ENCODE data around the gene TBC1D14. TPM values are rescaled to one million over a fixed set of nuclear protein-coding genes. Genes with fewer than 3 reads are reported as not detected.

The TBC1D14 gene
- total and polyA plus RNA-seq, 2 of the 8 experiments (the other 6 are each of a cell fraction or from before 2014, with no cell fraction given) = 45.6 to 48.2 TPM

GRCh38 chr4:6926081-6926480, 16.5 kb downstream of the TBC1D14 start:
- Histone ChIP-seq H2BK5ac (ENCODE audit: low read depth, low read length) (no peak overlapping the region), H2AK5ac (ENCODE audit: low read depth, low read length) (no peak overlapping the region), H4K5ac (ENCODE audit: insufficient read length, low read depth, low read length) (no peak overlapping the region), H2BK120ac (replicated peaks; ENCODE audit: low read depth, low read length) (no peak overlapping the region), H3K4me2 (ENCODE audit: insufficient read depth in 1 of 2, low read depth in 2 of 2, low read length in 2 of 2) (no peak overlapping the region), H3K56ac (replicated peaks; ENCODE audit: insufficient read length, low read depth, low read length) (no peak overlapping the region), H3K79me2 (ENCODE audit: control insufficient read depth in 1 of 2, insufficient read depth in 2 of 2, low read length in 2 of 2) (peaks cover 0 to 54% of the 10 kb centered on the region in 2 experiments; a peak in 2 of 4 replicates), H4K8ac (ENCODE audit: extremely low read depth, insufficient read depth, low read length) (peak overlapping the region; percentile 1; the same call in 1 of the 2 replicates), H2AFZ (ENCODE audit: low read length) (no peak overlapping the region), H2BK12ac (ENCODE audit: low read depth, low read length) (no peak overlapping the region), H2BK20ac (ENCODE audit: low read length) (no peak overlapping the region), H3K9ac (replicated peaks in 1 of 4; ENCODE audit: extremely low read depth in 1 of 4, low read depth in 3 of 4, low read length in 3 of 4) (no peak overlapping the region), H3K4me1 (replicated peaks in 1 of 4; ENCODE audit: control insufficient read depth in 3 of 4, insufficient read depth in 4 of 4, low read length in 3 of 4) (peaks cover 0 to 9% (median 3%) of the 10 kb centered on the region in 4 experiments; a peak in 6 of 7 replicates), H4K20me1 (replicated peaks in 1 of 2; ENCODE audit: control insufficient read depth in 1 of 2, insufficient read depth in 2 of 2, low read length in 2 of 2) (peaks cover 3 to 24% of the 10 kb centered on the region in 2 experiments), H3K23me2 (ENCODE audit: low read depth, low read length) (no peaks in the 10 kb centered on the region), H3K9me3 (ENCODE audit: insufficient read depth in 2 of 2, low read depth in 1 of 2, low read length in 1 of 2) (no peaks in the 10 kb centered on the region), H3K23ac (ENCODE audit: insufficient read length) (no peak overlapping the region), H3K27ac (ENCODE audit: low read depth, low read length) (no peak overlapping the region), H3K18ac (ENCODE audit: extremely low read depth, low read length) (no peak overlapping the region), H3K4ac (replicated peaks; ENCODE audit: insufficient read length, low read depth, low read length) (no peak overlapping the region), H3K36me3 (ENCODE audit: control insufficient read depth in 2 of 4, insufficient read depth in 4 of 4, low read length in 3 of 4) (peaks cover 5 to 11% (median 8%) of the 10 kb centered on the region in 4 experiments; a peak in 7 of 8 replicates), H2BK15ac (ENCODE audit: low read length) (no peak overlapping the region), H4K91ac (replicated peaks; ENCODE audit: insufficient read length, low read length) (no peak overlapping the region), H3K27me3 (replicated peaks in 1 of 4; ENCODE audit: control insufficient read depth in 3 of 4, extremely low read depth in 1 of 4, insufficient read depth in 3 of 4, low read length in 3 of 4) (no peaks in the 10 kb centered on the region), H3K14ac (ENCODE audit: insufficient read length) (no peak overlapping the region), H3K79me1 (ENCODE audit: low read depth, low read length) (peaks cover 11% of the 10 kb centered on the region), H3K4me3 (ENCODE audit: extremely low read depth in 1 of 4, insufficient read depth in 2 of 4, low read depth in 3 of 4, low read length in 4 of 4) (no peak overlapping the region)
- FAIRE-seq (no peak), DNase-seq (ENCODE audit: low read depth in 1 of 2, low spot score in 2 of 2) (no peak)
- POLR2A ChIA-PET (ENCODE audit: partially characterized antibody) = interaction anchor here (1.4 kb wide), 1 partner anchor 14 kb away, joined by 3 read pairs; no protein-coding TSS in a partner anchor
- CTCF ChIA-PET (ENCODE audit: partially characterized antibody) = interaction anchor here (1.0 to 6.9 kb wide), 5 partner anchors 9 to 144 kb away, joined by 3 to 56 read pairs (median 11); partner anchors contain the start of gene TBC1D14
- WGBS, 2 experiments (ENCODE audit: extremely low coverage in 1 of 2, insufficient coverage in 1 of 2, insufficient read length in 1 of 2, insufficient replicate concordance in 2 of 2, low coverage in 1 of 2, low lambda C conversion rate in 2 of 2, missing lambda C conversion rate in 1 of 2) = 89% methylated on average over 19 of the region's 19 CpGs; no CpG with 5 or more reads in 1 of the 2 experiments
- no peak for TF ChIP-seq FOSL1 (IDR thresholded peaks at IDR 0.05; ENCODE audit: insufficient read depth, low read depth, low read length)
- TF ChIP-seq RNF2 (IDR thresholded peaks at IDR 0.05; ENCODE audit: borderline replicate concordance, low read depth, low read length, missing control alignments, poor library complexity, severe bottlenecking) = no peak
- TF ChIP-seq SP1 (IDR thresholded peaks at IDR 0.05; ENCODE audit: low read depth, low read length) = no peak
- TF ChIP-seq YY1 (IDR thresholded peaks at IDR 0.05; ENCODE audit: low read depth, low read length) = no peak
- TF ChIP-seq NRF1 (IDR thresholded peaks at IDR 0.05; ENCODE audit: low read depth, low read length) = no peak
- TF ChIP-seq CEBPB (IDR thresholded peaks at IDR 0.05; ENCODE audit: low read depth, low read length) = no peak
- no peak for TF ChIP-seq ASH2L (IDR thresholded peaks at IDR 0.05; ENCODE audit: low read length)
- TF ChIP-seq RFX5 (IDR thresholded peaks at IDR 0.05; ENCODE audit: borderline replicate concordance, low read depth, low read length) = no peak
- no peak for TF ChIP-seq CBX8 (IDR thresholded peaks at IDR 0.05; ENCODE audit: borderline replicate concordance, low read depth, low read length)
- no peak for TF ChIP-seq TBP (IDR thresholded peaks at IDR 0.05; ENCODE audit: low read depth, low read length)
- TF ChIP-seq, protein P1, sequence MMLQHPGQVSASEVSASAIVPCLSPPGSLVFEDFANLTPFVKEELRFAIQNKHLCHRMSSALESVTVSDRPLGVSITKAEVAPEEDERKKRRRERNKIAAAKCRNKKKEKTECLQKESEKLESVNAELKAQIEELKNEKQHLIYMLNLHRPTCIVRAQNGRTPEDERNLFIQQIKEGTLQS (IDR thresholded peaks at IDR 0.05; ENCODE audit: insufficient read depth, low read depth, low read length) = no peak
- no peak for TF ChIP-seq PHF8 (conservative IDR thresholded peaks at IDR 0.05; ENCODE audit: low read depth, low read length)
- TF ChIP-seq JUN (IDR thresholded peaks at IDR 0.05; ENCODE audit: low read depth, low read length) = no peak
- TF ChIP-seq KDM4A (IDR thresholded peaks at IDR 0.05; ENCODE audit: low read depth, low read length, severe bottlenecking) = no peak
